Osteoblast (primary cell): ENCODE data around the gene TMEM266. TPM values are rescaled to one million over a fixed set of nuclear protein-coding genes. Genes with fewer than 3 reads are reported as not detected.

ENCODE experiments used
- DNase-seq: peaks from one replicate; pipeline ENCODE4 v3.0.0; 2011; ENCODE audit warnings: low spot score, mixed read lengths; ENCODE audit not compliant: insufficient read length; ENCODE audit errors: missing footprints
- H2AFZ ChIP-seq: 2 replicates; pipeline ENCODE4 v1.6.0; 2011; ENCODE audit warnings: mild to moderate bottlenecking, low read length
- H3K27ac ChIP-seq: 2 replicates; pipeline ENCODE4 v1.5.1; 2011; ENCODE audit warnings: mild to moderate bottlenecking, low read depth, low read length, moderate library complexity
- H3K27me3 ChIP-seq: 2 replicates; pipeline ENCODE4 v1.6.0; 2012; ENCODE audit warnings: mild to moderate bottlenecking, control low read depth, inconsistent platforms, low read length, moderate library complexity; ENCODE audit not compliant: insufficient read depth
- H3K36me3 ChIP-seq: 2 replicates; pipeline ENCODE4 v1.5.1; 2011; ENCODE audit warnings: mild to moderate bottlenecking, low read length, control low read depth, moderate library complexity; ENCODE audit not compliant: insufficient read depth
- H3K4me1 ChIP-seq: 2 replicates; pipeline ENCODE4 v1.5.1; 2011; ENCODE audit warnings: mild to moderate bottlenecking, low read length, control low read depth, moderate library complexity; ENCODE audit not compliant: insufficient read depth
- H3K4me2 ChIP-seq: 2 replicates; pipeline ENCODE4 v1.6.0; 2011; ENCODE audit warnings: mild to moderate bottlenecking, low read length; ENCODE audit not compliant: insufficient read depth
- H3K4me3 ChIP-seq: fragments of 200-600 bp; sonication (generic); 3 replicates; pipeline ENCODE4 v1.5.1; 2012; ENCODE audit warnings: mild to moderate bottlenecking, low read length, inconsistent platforms; ENCODE audit not compliant: insufficient read depth
- H3K79me2 ChIP-seq: 2 replicates; pipeline ENCODE4 v1.6.0; 2012; ENCODE audit warnings: mild to moderate bottlenecking, low read length, control low read depth, inconsistent platforms; ENCODE audit not compliant: insufficient read depth
- H3K9me3 ChIP-seq: 2 replicates; pipeline ENCODE4 v1.5.1; 2011; ENCODE audit warnings: low read depth, low read length, control low read depth
- H4K20me1 ChIP-seq: 2 replicates; pipeline ENCODE4 v1.6.0; 2012; ENCODE audit warnings: mild to moderate bottlenecking, low read length, control low read depth; ENCODE audit not compliant: insufficient read depth
- CTCF ChIP-seq: IDR thresholded peaks from 2 replicates; pipeline ENCODE4 v1.5.1; 2011; ENCODE audit warnings: mild to moderate bottlenecking, low read depth, low read length, moderate library complexity; ENCODE audit errors: extremely low read depth
- total RNA-seq: library from RNA; depleted of rRNA; stranded (reverse); fragments of >200 nt; gene quantifications from 2 replicates; pipeline ENCODE4 v1.2.3, GENCODE V29; 2012

The TMEM266 gene
- total RNA-seq, 1 donor, result not detected

GRCh38 chr15:76233921-76234320 lies 174.1 kb downstream of the TMEM266 start:
- Histone ChIP-seq H3K36me3 (peaks cover 3% of the 10 kb centered on the region), H3K4me2 (no peak overlapping the region), H3K4me1 (no peaks in the 10 kb centered on the region), H2AFZ (no peak overlapping the region), H3K27ac (no peak overlapping the region), H3K4me3 (no peak overlapping the region), H4K20me1 (peaks cover 4% of the 10 kb centered on the region), H3K9me3 (no peaks in the 10 kb centered on the region), H3K27me3 (no peaks in the 10 kb centered on the region), H3K79me2 (no peaks in the 10 kb centered on the region)
- DNase-seq, result no peak
- no peak for TF ChIP-seq CTCF

- no peaks in the 10 kb centered on the region for H3K27me3 ChIP-seq
- no peak for DNase-seq
- no peak overlapping the region for H3K27ac ChIP-seq
- H3K79me2 ChIP-seq, result no peaks in the 10 kb centered on the region
- H3K4me2 ChIP-seq, result no peak overlapping the region
- no peak for TF ChIP-seq CTCF
- H3K4me3 ChIP-seq, result no peak overlapping the region
- H2AFZ ChIP-seq, result no peak overlapping the region
- H3K36me3 ChIP-seq, result peaks cover 3% of the 10 kb centered on the region
- H4K20me1 ChIP-seq, result peaks cover 4% of the 10 kb centered on the region
- no peaks in the 10 kb centered on the region for H3K4me1 ChIP-seq
- H3K9me3 ChIP-seq, result no peaks in the 10 kb centered on the region
These were observed 174.6 kb downstream of the TMEM266 start for GRCh38 chr15:76234337-76234889.

- no peak for DNase-seq
- H3K27me3 ChIP-seq, result no peaks in the 10 kb centered on the region
- peaks cover 3% of the 10 kb centered on the region for H3K36me3 ChIP-seq
- H3K4me1 ChIP-seq, result no peaks in the 10 kb centered on the region
- H3K4me3 ChIP-seq, result no peak overlapping the region
- no peaks in the 10 kb centered on the region for H3K9me3 ChIP-seq
- H2AFZ ChIP-seq, result no peak overlapping the region
- H4K20me1 ChIP-seq, result peaks cover 4% of the 10 kb centered on the region
- TF ChIP-seq CTCF, result peak; percentile 54
- H3K27ac ChIP-seq, result no peak overlapping the region
- no peak overlapping the region for H3K4me2 ChIP-seq
- no peaks in the 10 kb centered on the region for H3K79me2 ChIP-seq
These were observed 175.5 kb downstream of the TMEM266 start for GRCh38 chr15:76235186-76235826.

- Histone ChIP-seq H3K4me3 (no peak overlapping the region), H2AFZ (no peak overlapping the region), H3K27me3 (no peaks in the 10 kb centered on the region), H3K36me3 (no peaks in the 10 kb centered on the region), H3K9me3 (no peaks in the 10 kb centered on the region), H3K27ac (no peak overlapping the region), H3K79me2 (no peaks in the 10 kb centered on the region), H3K4me2 (no peak overlapping the region), H4K20me1 (peaks cover 4% of the 10 kb centered on the region), H3K4me1 (no peaks in the 10 kb centered on the region)
- DNase-seq, result no peak
- TF ChIP-seq CTCF, result no peak
These were observed 176.6 kb downstream of the TMEM266 start for GRCh38 chr15:76236350-76236749.
